HG02623 (cell line): ENCODE results near the gene ZNF793.

Experiments used
- ATAC-seq: cut with Tn5 transposase; IDR thresholded peaks from one replicate; pipeline ENCODE4 v1.9.1; 2021; ENCODE audit warnings: moderate library complexity; ENCODE audit not compliant: unreplicated experiment

The ZNF793 gene

DNA sequence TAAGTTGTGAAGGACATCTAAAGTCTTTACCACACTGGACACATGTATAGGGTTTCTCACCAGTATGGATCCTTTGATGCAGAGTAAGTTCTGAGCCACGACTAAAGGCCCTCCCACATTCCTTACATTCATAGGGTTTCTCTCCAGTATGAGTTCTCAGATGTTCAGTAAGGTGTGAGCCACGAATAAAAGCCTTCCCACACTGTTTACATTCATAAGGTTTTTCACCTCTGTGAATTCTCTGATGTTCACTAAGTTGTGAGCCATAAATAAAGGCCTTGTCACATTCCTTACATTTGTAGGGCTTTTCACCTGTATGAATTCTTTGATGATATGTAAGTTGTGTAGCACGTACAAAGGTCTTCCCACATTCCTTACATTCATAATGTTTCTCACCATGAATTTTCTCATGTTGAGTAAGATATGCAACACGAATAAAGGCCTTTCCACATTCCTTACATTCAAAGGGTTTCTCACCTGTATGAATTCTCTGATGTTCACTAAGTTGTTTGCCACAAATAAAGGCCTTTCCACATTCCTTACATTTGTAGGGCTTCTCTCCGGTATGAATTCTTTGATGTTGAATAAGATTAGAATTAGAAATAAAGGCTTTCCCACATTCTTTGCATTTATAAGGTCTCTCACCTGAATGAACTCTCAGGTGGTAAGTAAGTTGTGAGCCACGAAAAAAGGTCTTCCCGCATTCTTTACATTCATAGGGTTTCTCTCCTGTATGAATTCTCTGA is 58.1 kb downstream of the ZNF793 start:
- ATAC-seq: no peak

DNA sequence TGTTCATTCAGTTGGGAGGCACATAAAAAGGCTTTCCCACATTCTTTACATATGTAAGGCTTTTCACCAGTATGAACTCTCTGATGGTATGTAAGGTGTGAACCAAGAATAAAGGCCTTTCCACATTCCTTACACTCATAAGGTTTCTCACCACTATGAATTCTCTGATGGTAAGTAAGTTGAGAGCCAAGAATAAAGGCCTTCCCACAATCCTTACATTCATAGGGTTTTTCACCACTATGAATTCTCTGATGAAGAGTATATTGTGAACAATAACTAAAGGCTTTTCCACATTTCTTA is 58.6 kb downstream of the ZNF793 start:
- no peak for ATAC-seq

DNA sequence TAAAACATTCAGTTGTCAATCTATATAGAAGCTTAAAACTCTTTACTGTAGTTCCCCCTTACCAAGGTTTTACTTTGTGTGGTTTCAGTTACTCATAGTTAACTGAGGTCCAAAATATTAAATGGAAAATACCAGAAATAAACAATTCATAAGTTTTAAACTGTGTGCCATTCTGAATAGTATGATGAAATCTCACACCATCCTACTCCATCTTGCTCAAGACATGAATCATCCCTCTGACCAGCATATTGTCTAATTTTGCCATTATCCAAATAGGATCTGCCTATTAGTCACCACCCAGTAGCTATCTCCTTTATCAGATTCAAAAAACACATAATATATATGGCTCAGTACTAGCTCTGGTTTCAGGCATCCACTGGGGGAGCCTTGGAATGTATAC is 65.5 kb downstream of the ZNF793 start:
- no peak for ATAC-seq

DNA sequence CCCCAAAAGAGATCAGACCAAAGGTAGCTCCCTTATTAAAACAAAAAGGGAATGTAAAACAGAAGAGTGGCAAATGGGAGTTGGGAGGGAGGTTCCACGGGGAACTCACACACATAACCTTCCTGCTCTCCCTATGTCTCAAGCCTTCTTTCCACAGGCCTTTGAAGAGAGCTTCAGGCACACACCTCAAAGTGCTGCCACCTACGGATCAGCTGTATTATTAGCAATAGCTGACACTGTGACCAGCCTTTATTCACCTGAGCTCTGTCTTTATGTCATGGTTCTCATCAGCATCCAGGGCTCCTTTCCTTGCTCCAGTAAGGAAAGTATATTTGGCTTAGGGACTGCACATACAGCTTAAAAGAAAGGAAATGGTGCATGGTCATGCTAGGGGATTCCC is 76.6 kb downstream of the ZNF793 start:
- ATAC-seq: no peak
